ENCODE measurements around the gene AGPAT1. TPM values are rescaled to one million over a fixed set of nuclear protein-coding genes. Genes with fewer than 3 reads are reported as not detected.

AGPAT1 gene
- total and polyA plus RNA-seq, 2 of the 13 experiments (the other 11 are each of a cell fraction or from before 2014, with no cell fraction given): 51.3 to 139 TPM

GRCh38 chr6:32149932-32150870, 25.7 kb downstream of the AGPAT1 start:
- POLR2A ChIA-PET: no interaction called here
- intact Hi-C loops (cut with micrococcal nuclease; ENCODE audit: unreplicated experiment): no loop called here
- H3K4me3 ChIP-seq (replicated peaks in 1 of 3; ENCODE audit: insufficient read depth in 1 of 3, low read depth in 2 of 3, low read length in 3 of 3): no peak overlapping the region
- no peak for TF ChIP-seq ZNF790 (CRISPR knock-in tag; IDR thresholded peaks at IDR 0.05; ENCODE audit: borderline replicate concordance)
- TF ChIP-seq, protein P1, sequence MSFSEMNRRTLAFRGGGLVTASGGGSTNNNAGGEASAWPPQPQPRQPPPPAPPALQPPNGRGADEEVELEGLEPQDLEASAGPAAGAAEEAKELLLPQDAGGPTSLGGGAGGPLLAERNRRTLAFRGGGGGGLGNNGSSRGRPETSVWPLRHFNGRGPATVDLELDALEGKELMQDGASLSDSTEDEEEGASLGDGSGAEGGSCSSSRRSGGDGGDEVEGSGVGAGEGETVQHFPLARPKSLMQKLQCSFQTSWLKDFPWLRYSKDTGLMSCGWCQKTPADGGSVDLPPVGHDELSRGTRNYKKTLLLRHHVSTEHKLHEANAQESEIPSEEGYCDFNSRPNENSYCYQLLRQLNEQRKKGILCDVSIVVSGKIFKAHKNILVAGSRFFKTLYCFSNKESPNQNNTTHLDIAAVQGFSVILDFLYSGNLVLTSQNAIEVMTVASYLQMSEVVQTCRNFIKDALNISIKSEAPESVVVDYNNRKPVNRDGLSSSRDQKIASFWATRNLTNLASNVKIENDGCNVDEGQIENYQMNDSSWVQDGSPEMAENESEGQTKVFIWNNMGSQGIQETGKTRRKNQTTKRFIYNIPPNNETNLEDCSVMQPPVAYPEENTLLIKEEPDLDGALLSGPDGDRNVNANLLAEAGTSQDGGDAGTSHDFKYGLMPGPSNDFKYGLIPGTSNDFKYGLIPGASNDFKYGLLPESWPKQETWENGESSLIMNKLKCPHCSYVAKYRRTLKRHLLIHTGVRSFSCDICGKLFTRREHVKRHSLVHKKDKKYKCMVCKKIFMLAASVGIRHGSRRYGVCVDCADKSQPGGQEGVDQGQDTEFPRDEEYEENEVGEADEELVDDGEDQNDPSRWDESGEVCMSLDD (CRISPR knock-in tag; IDR thresholded peaks at IDR 0.05; ENCODE audit: borderline replicate concordance): no peak
- TF ChIP-seq MTA1 (CRISPR knock-in tag; IDR thresholded peaks at IDR 0.05; ENCODE audit: borderline replicate concordance): no peak
- no peak for TF ChIP-seq U2AF2 (IDR thresholded peaks at IDR 0.05; ENCODE audit: low read depth, low read length)
- no peak for TF ChIP-seq ZNF225 (CRISPR knock-in tag; IDR thresholded peaks at IDR 0.05)
- DNase-seq (ENCODE audit: low spot score): no peak
- in situ Hi-C loops (cut with HindIII; ENCODE audit: extremely low pct_ligation_motif_present, low pct_unique_long_range_greater_than_20kb): loop anchor here (5.0 kb wide), 1 partner anchor 33 kb away; no protein-coding TSS in a partner anchor
- CTCF ChIA-PET (ENCODE audit: low intra/inter-chr PET ratio, low total read pairs): no interaction called here
- H3K9ac ChIP-seq (ENCODE audit: insufficient read depth, low read depth, low read length): no peak overlapping the region
- no peak for ATAC-seq
- FAIRE-seq: no peak
- no peak overlapping the region for H2AFZ ChIP-seq (ENCODE audit: low read length)
- peaks cover 10% of the 10 kb centered on the region for H3K79me2 ChIP-seq (ENCODE audit: insufficient read depth, low read length)
- 87% methylated on average over 55 of the region's 55 CpGs for WGBS (ENCODE audit: low lambda C conversion rate)
- no peak overlapping the region for H3K4me2 ChIP-seq (ENCODE audit: low read depth, low read length)
- no peak overlapping the region for H3K27ac ChIP-seq (ENCODE audit: extremely low read length, insufficient read depth, low read length)
- no peaks in the 10 kb centered on the region for H3K9me3 ChIP-seq (ENCODE audit: low read length)
- no TSS peak for BruUV-seq (replicated peaks)
- peaks cover 26% of the 10 kb centered on the region for H3K4me1 ChIP-seq (ENCODE audit: insufficient read depth, low read length)
- H4K20me1 ChIP-seq (ENCODE audit: insufficient read depth, low read length): no peaks in the 10 kb centered on the region
- H3K36me3 ChIP-seq (replicated peaks in 1 of 2; ENCODE audit: control insufficient read depth in 1 of 2, insufficient read depth in 2 of 2, low read length in 2 of 2): no peaks in the 10 kb centered on the region
- peaks cover 0 to 5% of the 10 kb centered on the region in 2 experiments; a peak in 2 of 5 replicates for H3K27me3 ChIP-seq (ENCODE audit: control insufficient read depth in 1 of 2, insufficient read depth in 2 of 2, low read length in 2 of 2)
